Ovary (tissue), 9 donors: ENCODE results near the gene MRPS18B. TPM values are rescaled to one million over a fixed set of nuclear protein-coding genes. Genes with fewer than 3 reads are reported as not detected.
"Not testable (repeated sequence)": the region's sequence is repeated elsewhere in the genome, so short reads cannot be mapped to it uniquely, and the experiment has no call there.

Experiments used
- DNase-seq, 5 donors: peaks; one replicate each; pipeline ENCODE4 v3.0.0-alpha.2; 2019 to 2020
- H3K27ac ChIP-seq, 2 donors: fragments of 200-600 bp; one replicate each; pipeline versions ENCODE4 v1.5.1 to v1.8.0; 2019 to 2022
- H3K27me3 ChIP-seq: fragments of 200-600 bp; one replicate; pipeline ENCODE4 v1.8.0; 2022
- H3K36me3 ChIP-seq: fragments of 200-600 bp; sonication (generic); one replicate; pipeline ENCODE4 v1.5.1; 2019
- H3K4me1 ChIP-seq: one replicate; pipeline ENCODE4 v1.8.1; 2013; ENCODE audit warnings: mild to moderate bottlenecking, moderate library complexity; ENCODE audit not compliant: insufficient read depth
- H3K4me3 ChIP-seq: fragments of 200-600 bp; sonication (generic); one replicate; pipeline ENCODE4 v1.5.1; 2017
- H3K9me3 ChIP-seq, 2 donors: fragments of 200-600 bp in 1 of 2; sonication (generic) in 1 of 2; one replicate each; pipeline versions ENCODE4 v1.5.1 to v1.8.1; 2013 to 2019; ENCODE audit warnings: mild to moderate bottlenecking in 1 of 2, moderate library complexity in 1 of 2
- EP300 ChIP-seq: sonication (generic); formaldehyde crosslinking; IDR thresholded peaks from one replicate; pipeline ENCODE4 v1.6.1; 2017; ENCODE audit warnings: antibody characterized with exemption
- POLR2A ChIP-seq: fragments of 450-650 bp; IDR thresholded peaks from one replicate; pipeline ENCODE4 v1.6.1; 2017; ENCODE audit warnings: antibody characterized with exemption, mild to moderate bottlenecking, moderate library complexity
- WGBS, 3 donors: extraction: QIAGEN DNeasy Blood & Tissue Kit in 1 of 3; methylation state at CpG; one replicate each; pipeline versions ENCODE4 v1.1.5 to v1.1.7; 2013 to 2017; 5-methylcytosine and 5-hydroxymethylcytosine counted together
- intact Hi-C, 4 donors: fragments of 100-400 bp; cut with DNase I; formaldehyde crosslinking; loops; one replicate each; pipeline versions ENCODE4 v1.11.0 to v1.15.1; 2022 to 2023
- polyA plus RNA-seq, 2 donors: library from polyadenylated mRNA; stranded (reverse); fragments of 200-250 nt in 1 of 2; fragments of 350-450 nt in 1 of 2; fragmentation: Illumina TruSeq in 1 of 2; extraction: RNeasy Lipid Tissue Mini Kit (QIAGEN cat#74804) in 1 of 2; gene quantifications; one replicate each; pipeline ENCODE4 v1.2.3, GENCODE V29; 2013 to 2014
- total RNA-seq, 7 donors: library from RNA; depleted of rRNA in 2 of 7; stranded (reverse); fragments of >200 nt in 2 of 7; fragmentation: NEBNext Ultra II Directional in 3 of 7; extraction: Animal tissue kit (Norgen Biotek cat#: 25700) in 3 of 7; gene quantifications; one replicate each; pipeline versions ENCODE4 v1.1.0 to v1.2.4, GENCODE V29; 2016 to 2023
- TF ChIP-seq, protein P1 (sequence below), 3 donors: fragments of 450-650 bp in 2 of 3; fragments of 200-600 bp in 1 of 3; IDR thresholded peaks; one replicate each; pipeline versions ENCODE4 v1.5.1 to v1.8.0; 2016 to 2022; ENCODE audit warnings: antibody characterized with exemption in 3 of 3, mild to moderate bottlenecking in 1 of 3
- donor health status: DM: no; HTN: no; CAD: no; lungs with moderate emphysema.
- donor health status: DM: no; HTN: no; CAD: no.
- donor health status: Bipolar disorder and iron deficiency.
- donor health status: DM: yes; HTN: yes; CAD: no.
- donor health status: DM: no; HTN: no; CAD: no.
- donor health status: DM: yes; HTN: yes; CAD: no.

MRPS18B gene
- total and polyA plus RNA-seq, 9 donors = 40.7 to 69.0 (median 55.0) TPM

DNA sequence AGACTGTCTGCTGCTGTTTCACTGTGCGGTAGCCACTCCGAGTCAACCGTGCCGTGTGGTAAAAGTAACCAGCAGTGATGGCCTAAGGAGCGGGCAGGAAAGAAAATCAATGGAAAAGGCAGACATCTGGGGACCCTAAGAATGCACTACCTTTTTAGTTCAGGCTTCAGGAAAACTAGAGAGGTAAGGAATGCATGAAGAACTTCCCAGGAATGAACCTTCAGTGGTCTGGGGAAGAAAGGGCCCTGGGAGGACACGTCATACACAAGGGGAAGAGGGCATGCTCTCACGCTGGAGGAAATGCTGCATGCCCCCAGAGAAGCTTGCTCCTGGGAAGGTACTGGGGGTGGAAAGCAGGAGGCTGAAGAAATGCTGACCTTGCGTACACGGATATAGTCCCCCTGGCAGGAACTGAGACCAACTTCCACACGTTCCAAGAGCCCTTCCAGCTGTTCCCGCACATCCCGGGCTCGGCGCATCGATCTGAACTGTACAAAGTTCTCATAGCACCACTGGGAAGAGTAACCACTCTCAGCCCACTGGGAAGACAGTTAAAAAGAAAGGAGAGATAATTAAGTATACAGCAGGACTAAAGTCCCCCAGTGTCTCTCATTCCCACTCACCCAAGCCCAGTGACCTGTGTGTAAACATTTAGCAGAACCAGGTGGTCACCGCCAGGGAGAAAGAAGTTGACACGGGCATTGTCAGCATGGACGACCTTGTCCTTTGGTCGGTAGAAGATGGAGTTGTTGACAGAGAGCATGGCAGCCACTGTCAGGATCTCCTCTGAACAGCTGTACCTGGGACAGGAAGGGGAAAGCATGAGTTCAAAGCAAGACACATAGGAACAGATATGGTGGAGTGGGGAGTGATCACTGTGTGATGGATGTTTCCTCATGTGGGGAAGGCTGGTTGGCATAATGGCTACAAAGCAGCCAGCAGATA is 37.4 kb downstream of the MRPS18B start:
- Histone ChIP-seq H3K36me3 (no peaks in the 10 kb centered on the region), H3K4me3 (no peak overlapping the region), H3K9me3 (no peaks in the 10 kb centered on the region), H3K4me1 (no peaks in the 10 kb centered on the region), H3K27me3 (no peaks in the 10 kb centered on the region), H3K27ac (no peak overlapping the region)
- intact Hi-C loops = loop anchor here in 1 of 4 donors (10.0 kb wide), 1 partner anchor 160 kb away; no protein-coding TSS in a partner anchor
- DNase-seq = no peak
- WGBS, 3 donors = 82 to 84% (median 82%) methylated on average over 19 of the region's 19 CpGs
- no peak for TF ChIP-seq POLR2A
- TF ChIP-seq, protein P1, sequence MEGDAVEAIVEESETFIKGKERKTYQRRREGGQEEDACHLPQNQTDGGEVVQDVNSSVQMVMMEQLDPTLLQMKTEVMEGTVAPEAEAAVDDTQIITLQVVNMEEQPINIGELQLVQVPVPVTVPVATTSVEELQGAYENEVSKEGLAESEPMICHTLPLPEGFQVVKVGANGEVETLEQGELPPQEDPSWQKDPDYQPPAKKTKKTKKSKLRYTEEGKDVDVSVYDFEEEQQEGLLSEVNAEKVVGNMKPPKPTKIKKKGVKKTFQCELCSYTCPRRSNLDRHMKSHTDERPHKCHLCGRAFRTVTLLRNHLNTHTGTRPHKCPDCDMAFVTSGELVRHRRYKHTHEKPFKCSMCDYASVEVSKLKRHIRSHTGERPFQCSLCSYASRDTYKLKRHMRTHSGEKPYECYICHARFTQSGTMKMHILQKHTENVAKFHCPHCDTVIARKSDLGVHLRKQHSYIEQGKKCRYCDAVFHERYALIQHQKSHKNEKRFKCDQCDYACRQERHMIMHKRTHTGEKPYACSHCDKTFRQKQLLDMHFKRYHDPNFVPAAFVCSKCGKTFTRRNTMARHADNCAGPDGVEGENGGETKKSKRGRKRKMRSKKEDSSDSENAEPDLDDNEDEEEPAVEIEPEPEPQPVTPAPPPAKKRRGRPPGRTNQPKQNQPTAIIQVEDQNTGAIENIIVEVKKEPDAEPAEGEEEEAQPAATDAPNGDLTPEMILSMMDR (IDR thresholded peaks at IDR 0.05) = no peak
- TF ChIP-seq EP300 = no peak

DNA sequence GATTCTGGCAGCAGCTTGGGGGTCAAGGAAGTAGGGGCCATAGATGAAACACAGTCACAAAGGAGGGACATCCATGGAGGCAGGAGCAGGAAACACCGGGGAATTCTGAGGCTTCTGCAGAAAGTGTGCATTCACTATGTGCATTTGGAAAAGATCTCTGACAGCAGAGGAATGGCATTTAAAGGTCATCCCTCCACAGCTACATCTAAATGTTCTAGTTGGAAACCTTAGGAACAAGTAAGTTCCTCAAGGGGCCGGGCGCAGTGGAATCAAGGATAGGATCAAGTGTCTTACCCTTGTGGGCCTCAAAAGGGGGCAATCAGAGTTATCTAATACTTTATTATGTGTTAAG is 38.1 kb downstream of the MRPS18B start:
- H3K4me3 ChIP-seq = no peak overlapping the region
- 84 to 93% (median 87%) methylated on average over 3 of the region's 3 CpGs for WGBS, 3 donors
- intact Hi-C loops = loop anchor here in 1 of 4 donors (10.0 kb wide), 1 partner anchor 161 kb away; no protein-coding TSS in a partner anchor
- no peaks in the 10 kb centered on the region for H3K27me3 ChIP-seq
- H3K36me3 ChIP-seq = no peaks in the 10 kb centered on the region
- no peak for DNase-seq
- H3K27ac ChIP-seq = no peak overlapping the region
- TF ChIP-seq POLR2A = no peak
- no peak for TF ChIP-seq EP300
- H3K9me3 ChIP-seq = no peaks in the 10 kb centered on the region
- no peaks in the 10 kb centered on the region for H3K4me1 ChIP-seq

DNA sequence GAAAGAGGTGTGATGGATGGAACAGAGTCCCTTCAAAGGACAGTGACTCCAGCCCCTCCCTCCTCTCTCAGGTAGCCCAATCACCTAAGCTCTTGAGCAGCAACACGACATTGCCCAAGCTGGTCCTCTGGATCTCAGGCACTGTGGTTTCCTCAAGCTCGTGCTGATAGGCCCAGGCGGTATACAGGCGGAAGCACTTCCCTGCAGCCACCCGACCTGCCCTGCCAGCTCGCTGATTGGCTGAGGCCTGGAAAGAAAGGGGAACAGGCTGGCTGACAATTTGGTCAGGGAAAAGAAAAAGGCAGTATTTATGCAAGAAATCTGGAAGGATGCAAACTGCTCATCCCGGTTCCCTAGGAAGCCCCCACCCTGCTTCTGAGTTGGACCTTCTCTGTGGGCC is 38.9 kb downstream of the MRPS18B start:
- H3K36me3 ChIP-seq = no peaks in the 10 kb centered on the region
- H3K4me1 ChIP-seq = no peaks in the 10 kb centered on the region
- no peak overlapping the region for H3K4me3 ChIP-seq
- 60 to 70% (median 69%) methylated on average over 7 of the region's 7 CpGs for WGBS, 3 donors
- no peak for DNase-seq
- H3K9me3 ChIP-seq = no peaks in the 10 kb centered on the region
- intact Hi-C loops = loop anchor here in 1 of 4 donors (10.0 kb wide), 1 partner anchor 162 kb away; no protein-coding TSS in a partner anchor
- H3K27me3 ChIP-seq = no peaks in the 10 kb centered on the region
- no peak for TF ChIP-seq POLR2A
- TF ChIP-seq, protein P1 (IDR thresholded peaks at IDR 0.05) = no peak
- TF ChIP-seq EP300 = no peak
- no peak overlapping the region for H3K27ac ChIP-seq

DNA sequence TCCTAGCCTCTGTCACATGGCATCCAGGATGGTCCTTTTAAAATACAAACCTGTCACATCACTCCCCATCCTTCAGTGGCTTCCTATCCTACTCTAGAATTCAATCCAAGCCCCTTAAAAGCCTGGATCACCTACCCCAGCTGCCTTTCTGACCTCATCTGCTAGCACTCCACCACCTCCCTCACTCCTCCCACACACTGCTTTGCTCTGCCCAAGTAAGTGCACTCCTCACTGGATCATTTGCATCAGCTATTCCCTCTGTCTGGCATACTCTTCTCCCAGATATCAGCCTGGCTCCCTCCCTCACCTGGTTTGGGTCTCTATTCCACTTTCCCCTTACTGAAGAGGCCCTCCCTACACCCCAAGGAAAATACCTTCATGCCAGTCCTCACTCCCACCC is 39.8 kb downstream of the MRPS18B start:
- H3K4me1 ChIP-seq = no peaks in the 10 kb centered on the region
- no peak overlapping the region for H3K4me3 ChIP-seq
- TF ChIP-seq EP300 = no peak
- no peak for TF ChIP-seq POLR2A
- TF ChIP-seq, protein P1 (IDR thresholded peaks at IDR 0.05) = no peak
- H3K36me3 ChIP-seq = no peaks in the 10 kb centered on the region
- DNase-seq = no peak
- no peak overlapping the region for H3K27ac ChIP-seq
- no peaks in the 10 kb centered on the region for H3K27me3 ChIP-seq
- intact Hi-C loops = loop anchor here in 1 of 4 donors (10.0 kb wide), 1 partner anchor 163 kb away; no protein-coding TSS in a partner anchor
- H3K9me3 ChIP-seq = no peaks in the 10 kb centered on the region

DNA sequence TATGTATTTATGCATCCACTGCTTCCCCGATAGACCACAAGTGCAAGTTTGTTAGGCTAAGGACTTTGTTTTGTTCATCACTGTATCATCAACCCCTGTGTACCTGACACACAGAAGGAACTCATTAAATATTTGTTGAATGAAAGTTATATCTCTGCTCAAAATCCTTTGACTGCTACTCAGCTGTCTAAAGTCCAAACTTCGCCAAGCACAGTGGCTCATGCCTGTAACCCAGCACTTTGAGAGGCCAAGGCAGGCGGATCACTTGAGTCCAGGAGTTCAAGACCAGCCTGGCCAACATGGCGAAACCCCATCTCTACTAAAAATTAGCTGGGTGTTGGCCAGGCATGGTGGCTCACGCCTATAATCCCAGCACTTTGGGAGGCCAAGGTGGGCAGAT is 40.3 kb downstream of the MRPS18B start:
- H3K4me1 ChIP-seq, DNase-seq, H3K36me3 ChIP-seq, H3K9me3 ChIP-seq, H3K27ac ChIP-seq, H3K27me3 ChIP-seq, H3K4me3 ChIP-seq: not testable (repeated sequence)
- intact Hi-C loops = loop anchor here in 1 of 4 donors (10.0 kb wide), 1 partner anchor 163 kb away; no protein-coding TSS in a partner anchor
- 86 to 88% (median 87%) methylated on average over 5 of the region's 5 CpGs for WGBS, 3 donors
